Fibroblast of lung (primary cell): Measurements from ENCODE around the gene MRPL51.

Source experiments
- CTCF ChIP-seq, 2 donors: IDR thresholded peaks in 1 of 2; conservative IDR thresholded peaks in 1 of 2; 1 replicate in 1 of 2; 2 replicates in 1 of 2; pipeline ENCODE4 v1.5.1; 2011 to 2012; ENCODE audit warnings: low read length in 2 of 2, control low read depth in 1 of 2, inconsistent platforms in 1 of 2, low read depth in 1 of 2, mild to moderate bottlenecking in 1 of 2
- EZH2 ChIP-seq: IDR thresholded peaks from 2 replicates; pipeline ENCODE4 v1.5.1; 2012; ENCODE audit warnings: low read length, control low read depth, mild to moderate bottlenecking; ENCODE audit errors: missing control alignments

- TF ChIP-seq CTCF (conservative IDR thresholded peaks at IDR 0.05 in 1 of 2, IDR thresholded peaks at IDR 0.05 in 1 of 2; ENCODE audit: low read depth in 1 of 2, low read length in 2 of 2) (no peak), EZH2 (no peak)
These were observed 42.6 kb upstream of the MRPL51 start for GRCh38 chr12:6535697-6535946.
